22Rv1 (cell line): Measurements from ENCODE around the gene IMPDH1.

Source experiments
- H3K27ac ChIP-seq: fragments of 450-650 bp; 2 replicates; pipeline ENCODE4 v1.5.1; 2017
- CTCF ChIP-seq: fragments of 450-650 bp; IDR thresholded peaks from 2 replicates; pipeline ENCODE4 v1.5.1; 2017; ENCODE audit warnings: mild to moderate bottlenecking
- ZFX ChIP-seq: fragments of 450-650 bp; IDR thresholded peaks from 2 replicates; pipeline ENCODE4 v1.6.1; 2017; ENCODE audit warnings: antibody characterized with exemption, borderline replicate concordance

The IMPDH1 gene

GRCh38 chr7:128431754-128432153 is 22.0 kb upstream of the IMPDH1 start:
- H3K27ac ChIP-seq = no peak overlapping the region
- TF ChIP-seq CTCF (no peak), ZFX (no peak)

DNA sequence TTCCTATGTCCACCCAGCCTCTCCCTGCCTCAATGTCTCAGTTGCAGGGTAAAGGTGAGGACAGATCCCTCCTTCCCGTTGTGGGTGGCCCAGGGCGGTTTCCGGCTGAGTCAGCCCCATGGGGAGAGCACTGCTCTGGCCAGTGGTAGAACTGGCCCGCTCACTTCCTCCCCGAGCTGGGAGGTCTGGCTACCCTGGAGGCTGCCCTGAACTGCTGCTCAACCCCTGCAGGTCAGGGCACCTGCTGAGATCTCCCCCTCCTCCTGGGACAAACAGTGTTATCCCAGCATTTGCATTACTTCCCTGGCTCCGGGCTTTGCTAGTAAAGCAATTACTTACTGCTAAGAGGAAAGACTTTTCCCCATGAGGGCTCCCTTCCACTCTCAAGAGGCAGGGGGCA is 21.4 kb upstream of the IMPDH1 start:
- no peak overlapping the region for H3K27ac ChIP-seq
- no peak for TF ChIP-seq CTCF
- no peak for TF ChIP-seq ZFX

DNA sequence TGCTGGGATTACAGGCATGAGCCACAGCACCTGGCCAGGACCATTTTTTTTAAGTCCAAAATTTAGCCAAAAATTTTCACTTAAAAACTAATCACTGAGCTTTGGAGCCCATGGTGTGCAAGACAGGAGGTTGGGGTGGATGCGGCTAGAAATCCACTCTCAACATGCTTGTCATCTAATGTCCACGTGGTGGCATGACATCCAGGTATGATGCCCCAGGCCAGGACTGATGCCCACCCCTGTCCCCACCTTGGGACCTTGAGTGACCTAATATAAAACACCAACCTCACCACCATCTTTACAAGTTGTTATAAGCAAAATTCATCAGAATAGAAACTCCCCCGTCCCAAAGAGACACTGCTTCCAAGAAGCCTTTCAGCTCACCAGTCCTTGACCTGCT is 20.4 kb upstream of the IMPDH1 start:
- peak; percentile 54 for TF ChIP-seq CTCF
- no peak for TF ChIP-seq ZFX
- no peak overlapping the region for H3K27ac ChIP-seq

GRCh38 chr7:128427289-128427891 is 17.6 kb upstream of the IMPDH1 start:
- H3K27ac ChIP-seq = no peak overlapping the region
- no peak for TF ChIP-seq ZFX
- TF ChIP-seq CTCF = peak; percentile 88

- H3K27ac ChIP-seq = no peak overlapping the region
- TF ChIP-seq ZFX (no peak), CTCF (peak; percentile 98)
Measured at GRCh38 chr7:128425850-128426249, 16.1 kb upstream of the IMPDH1 start.

- no peak overlapping the region for H3K27ac ChIP-seq
- TF ChIP-seq ZFX = no peak
- no peak for TF ChIP-seq CTCF
Measured at GRCh38 chr7:128424686-128425275, 15.0 kb upstream of the IMPDH1 start.

- no peak for TF ChIP-seq ZFX
- no peak for TF ChIP-seq CTCF
- no peak overlapping the region for H3K27ac ChIP-seq
Measured at GRCh38 chr7:128422842-128423241, 13.1 kb upstream of the IMPDH1 start.
